VCaP (cell line): ENCODE results near the gene PPHLN1.

Experiments
- H3K27ac ChIP-seq: fragments of 450-650 bp; 2 replicates; pipeline ENCODE4 v1.5.1; 2017
- CTCF ChIP-seq: fragments of 450-650 bp; conservative IDR thresholded peaks from 2 replicates; pipeline ENCODE4 v1.5.1; 2017; ENCODE audit warnings: mild to moderate bottlenecking, moderate library complexity

Gene PPHLN1

GRCh38 chr12:42298887-42299286 is 27.1 kb upstream of the PPHLN1 start:
- H3K27ac ChIP-seq, result no peak overlapping the region
- no peak for TF ChIP-seq CTCF

- H3K27ac ChIP-seq, result no peak overlapping the region
These were observed 26.3 kb upstream of the PPHLN1 start for GRCh38 chr12:42299392-42300308.

GRCh38 chr12:42306297-42306696 is 19.7 kb upstream of the PPHLN1 start:
- H3K27ac ChIP-seq, result no peak overlapping the region
- TF ChIP-seq CTCF, result no peak

More at GRCh38 chr12:42299392-42300308, 26.3 kb upstream of the PPHLN1 start:
- TF ChIP-seq CTCF, result no peak

GRCh38 chr12:42308390-42308789 is 17.6 kb upstream of the PPHLN1 start:
- no peak overlapping the region for H3K27ac ChIP-seq
- TF ChIP-seq CTCF, result no peak

GRCh38 chr12:42309996-42310395 is 16.0 kb upstream of the PPHLN1 start:
- H3K27ac ChIP-seq, result no peak overlapping the region
- TF ChIP-seq CTCF, result no peak

- TF ChIP-seq CTCF, result no peak
- no peak overlapping the region for H3K27ac ChIP-seq
These were observed 10.9 kb upstream of the PPHLN1 start for GRCh38 chr12:42315108-42315507.

- no peak overlapping the region for H3K27ac ChIP-seq
- no peak for TF ChIP-seq CTCF
These were observed 5.2 kb upstream of the PPHLN1 start for GRCh38 chr12:42320796-42321195.
